NAMALWA (cell line): Measurements from ENCODE around the gene SLC6A15.

ENCODE experiments used
- DNase-seq: peaks from one replicate; pipeline ENCODE4 v3.0.0-alpha.2; 2015; ENCODE audit warnings: low spot score

SLC6A15 gene

DNA sequence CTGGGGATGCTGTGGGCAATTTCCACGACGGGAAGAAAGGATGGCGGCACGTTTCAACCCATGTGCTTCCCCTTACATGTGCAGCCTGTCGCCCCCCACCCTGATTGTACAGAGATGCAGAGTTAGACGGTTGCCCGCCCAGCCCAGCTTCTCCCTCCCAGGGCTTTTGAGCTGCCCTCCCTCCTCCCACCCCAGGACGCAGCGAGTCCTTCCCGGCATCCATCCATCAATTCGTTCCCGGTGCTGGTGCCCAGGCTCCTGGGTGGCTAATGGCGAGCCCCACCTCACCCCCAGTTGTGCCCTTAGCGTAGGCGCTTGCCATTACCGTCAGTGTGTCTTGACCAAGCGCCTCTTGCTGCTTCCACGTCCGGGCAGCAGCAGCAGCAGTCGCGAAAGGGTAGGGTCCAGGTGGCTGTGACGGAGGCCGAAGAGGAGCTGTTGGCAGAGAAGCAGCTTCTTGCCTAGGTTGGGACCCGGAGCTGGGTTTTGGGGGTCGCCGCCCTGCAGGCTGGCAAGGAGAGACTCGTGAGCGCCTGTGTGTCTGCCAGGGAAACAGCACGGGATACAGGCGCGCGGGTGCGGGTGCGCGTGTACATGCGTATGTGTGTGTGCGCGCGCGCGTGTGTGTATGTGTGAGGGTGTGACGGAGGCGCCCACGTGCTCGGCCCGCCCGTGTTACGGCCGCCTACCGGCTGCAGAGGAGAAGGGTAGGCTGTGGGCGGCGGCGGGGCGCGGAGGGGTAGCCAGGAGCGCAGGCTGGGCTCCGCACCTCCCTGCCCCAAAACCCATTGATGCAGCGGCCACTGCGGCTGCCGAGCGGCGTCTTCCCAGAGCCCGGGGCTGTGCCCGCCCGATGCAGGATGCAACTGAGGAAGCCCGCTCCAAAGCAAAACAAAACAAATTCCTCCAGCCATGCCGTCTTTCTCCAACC, at the start of gene SLC6A15:
Gene SLC6A15, minus strand, starts transcription at position 602 of the 931 bp plus-strand sequence. CDS start 20,679 bp downstream, outside the sequence.
- no peak for DNase-seq

DNA sequence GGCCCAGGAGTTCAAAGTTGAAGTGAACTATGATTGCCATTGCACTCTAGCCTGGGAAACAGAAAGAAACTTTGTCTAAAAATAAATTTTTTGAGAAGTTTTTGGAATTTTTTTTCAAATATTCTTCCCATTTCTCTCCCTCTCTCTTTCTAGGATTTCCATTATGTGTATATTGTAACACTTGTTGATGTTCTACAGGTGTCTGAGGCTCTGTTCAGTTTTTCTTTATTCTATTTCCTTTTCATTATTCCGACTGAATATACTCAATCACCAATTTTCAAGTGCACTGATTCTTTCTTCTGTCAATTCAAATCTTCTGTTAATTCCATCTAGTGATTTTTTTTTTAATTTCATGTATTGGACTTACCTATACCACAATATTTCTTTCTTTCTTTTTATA, 48.3 kb upstream of the SLC6A15 start:
- no peak for DNase-seq

DNA sequence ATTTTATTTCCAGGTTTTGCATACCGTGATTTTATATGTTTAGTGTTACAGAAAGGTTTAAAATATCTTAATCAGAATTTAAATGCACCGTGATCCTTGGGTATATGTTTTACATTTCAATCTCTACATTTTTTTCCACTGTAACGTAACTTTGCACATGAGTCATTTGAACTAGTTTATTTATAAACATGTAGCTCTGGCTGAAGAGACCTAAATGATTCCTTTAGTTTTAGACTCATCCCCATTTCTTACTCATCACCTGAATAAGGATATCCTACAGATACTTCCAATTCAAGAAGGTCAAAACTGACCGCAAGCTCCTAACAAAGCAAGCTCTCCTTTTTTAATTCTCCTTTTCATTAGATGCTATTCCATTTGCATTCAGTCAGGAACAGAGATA, 42.7 kb upstream of the SLC6A15 start:
- no peak for DNase-seq

DNA sequence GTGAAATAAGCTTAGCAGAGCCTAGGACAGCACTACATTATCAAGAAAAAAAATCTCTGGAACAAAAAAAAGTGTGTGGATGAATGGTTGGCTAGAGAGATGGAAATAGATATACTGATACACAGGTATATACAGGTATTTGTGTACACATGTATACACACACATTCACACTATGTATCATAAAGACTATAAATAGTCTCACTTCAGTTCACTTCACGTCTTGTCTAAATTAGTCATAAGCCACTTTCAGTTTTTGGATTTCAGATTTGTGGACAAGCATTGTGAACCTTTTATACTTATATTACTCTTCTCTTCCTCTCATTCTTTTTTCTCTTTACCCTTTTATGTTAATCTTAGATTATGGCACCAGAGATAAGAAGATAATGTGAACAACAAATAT, 41.8 kb upstream of the SLC6A15 start:
- DNase-seq, result no peak

DNA sequence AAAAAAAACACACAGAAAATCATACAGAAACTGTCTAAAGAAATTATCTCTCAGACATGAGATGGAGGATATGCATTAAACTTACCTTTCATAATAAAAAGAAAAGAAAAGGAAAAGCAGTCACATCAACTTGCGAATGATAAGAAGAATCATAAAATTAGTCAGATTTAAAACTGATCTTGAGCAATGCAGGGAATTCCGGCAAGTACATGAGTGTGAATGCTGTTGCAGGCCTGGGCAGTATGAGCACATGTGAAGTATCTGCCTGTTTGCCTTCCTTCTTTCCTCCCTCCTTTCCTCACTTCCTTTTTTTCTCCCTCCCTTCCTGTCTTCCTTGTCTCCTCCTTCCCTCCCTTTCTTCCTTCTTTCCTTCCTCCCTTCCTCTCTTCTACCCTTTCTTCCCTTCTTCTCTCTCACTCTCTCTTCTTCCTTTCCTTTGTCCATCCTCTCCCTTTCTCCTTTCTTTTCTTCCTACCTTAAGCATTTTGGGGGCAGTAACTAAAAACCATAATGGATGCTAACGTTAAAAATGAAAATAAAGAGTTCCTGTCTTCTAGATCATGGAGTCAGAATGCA, 38.5 kb upstream of the SLC6A15 start:
- DNase-seq, result no peak

DNA sequence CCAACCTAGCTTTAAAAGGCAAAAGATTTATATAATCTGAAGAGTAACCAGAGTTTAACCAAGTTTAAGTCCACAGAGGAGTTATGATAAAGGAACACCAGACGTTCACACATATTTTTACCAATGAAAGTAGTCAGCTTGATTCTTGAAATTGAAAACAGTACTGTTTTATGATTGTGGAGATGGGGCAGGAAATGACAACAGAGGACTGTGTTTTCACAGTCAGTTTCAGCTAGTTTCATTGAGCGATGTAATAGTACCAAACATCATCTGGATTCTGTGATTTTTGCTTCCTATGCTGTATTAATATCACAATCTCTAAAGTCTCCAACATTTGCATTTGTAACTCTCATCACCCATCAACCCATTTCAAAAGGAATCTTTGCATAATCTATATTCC, 34.2 kb upstream of the SLC6A15 start:
- DNase-seq, result no peak

DNA sequence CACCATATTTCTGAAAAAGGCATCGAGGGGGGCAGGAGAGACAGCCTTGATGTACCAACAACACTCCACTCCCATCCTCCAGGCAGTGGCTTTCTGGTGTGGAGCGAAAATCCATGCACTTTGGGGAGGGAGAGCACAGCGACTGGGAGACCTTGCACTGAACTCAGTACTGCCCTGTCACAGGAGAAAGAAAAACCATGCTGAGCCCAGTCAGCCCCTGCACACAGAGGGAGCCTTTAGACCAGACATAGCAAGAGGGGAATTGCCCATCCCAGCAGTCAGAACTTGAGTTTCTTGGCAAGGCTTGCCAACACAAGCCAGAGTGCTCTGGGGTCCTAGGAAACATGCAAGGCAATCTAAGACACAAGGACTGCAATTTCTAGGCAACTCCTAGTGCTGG, 24.8 kb upstream of the SLC6A15 start:
- DNase-seq, result no peak

DNA sequence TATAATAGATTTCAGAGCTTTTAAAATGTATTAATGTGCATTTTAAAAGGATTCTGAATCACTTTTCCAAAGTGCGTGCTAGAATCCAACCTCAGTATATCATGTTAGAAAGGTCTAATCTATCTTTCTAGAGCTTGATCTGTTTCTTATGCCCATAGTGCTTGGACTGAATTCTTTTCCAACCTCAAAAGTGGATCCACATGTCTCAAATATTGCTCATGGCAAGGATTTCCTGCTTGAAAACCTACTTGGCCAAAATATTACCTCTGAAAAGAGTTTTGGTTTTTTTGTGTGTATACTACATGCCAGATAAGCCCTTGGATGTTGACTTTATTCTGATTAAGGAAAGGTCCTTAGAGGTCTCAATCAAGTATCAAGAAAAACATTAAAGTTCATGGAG, 16.9 kb upstream of the SLC6A15 start:
- DNase-seq, result no peak

DNA sequence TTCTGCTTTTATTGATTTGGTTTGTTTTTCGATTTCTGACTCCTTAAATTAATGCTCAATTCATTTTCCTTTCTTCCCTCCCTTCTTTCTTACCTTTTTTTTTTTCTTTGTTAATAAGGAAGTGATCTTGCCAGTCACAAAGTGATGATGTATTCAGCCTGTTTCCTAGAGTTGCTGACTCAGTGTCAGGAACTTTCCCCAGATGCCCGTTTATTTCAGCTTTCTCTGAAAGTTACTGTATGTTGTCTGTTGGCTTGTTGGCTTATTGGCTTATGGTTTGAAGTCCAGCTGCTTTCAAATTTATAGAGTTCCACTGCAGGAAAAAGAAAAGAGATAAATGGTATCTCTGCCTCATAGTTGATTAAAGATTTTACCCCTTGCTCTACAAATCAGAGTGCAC, 12.4 kb upstream of the SLC6A15 start:
- DNase-seq, result no peak

DNA sequence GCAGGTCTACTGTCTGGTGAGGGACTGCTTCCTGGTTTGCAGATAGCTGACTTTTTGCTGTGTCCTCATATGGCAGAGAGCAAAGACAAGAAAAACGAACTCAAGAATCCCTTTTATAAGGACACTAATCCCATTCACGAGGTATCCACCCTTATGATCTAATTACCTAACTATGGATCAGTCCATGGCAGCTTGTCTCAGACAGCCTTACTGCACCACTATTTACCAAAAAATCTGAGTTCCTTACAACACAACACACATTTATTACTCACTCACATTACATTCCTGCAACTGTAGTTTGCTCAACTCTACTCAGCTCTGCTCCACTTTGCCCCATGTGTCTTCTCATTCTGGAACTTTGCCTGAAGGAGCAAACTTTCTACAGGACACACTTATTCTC, 10.1 kb upstream of the SLC6A15 start:
- DNase-seq, result no peak

DNA sequence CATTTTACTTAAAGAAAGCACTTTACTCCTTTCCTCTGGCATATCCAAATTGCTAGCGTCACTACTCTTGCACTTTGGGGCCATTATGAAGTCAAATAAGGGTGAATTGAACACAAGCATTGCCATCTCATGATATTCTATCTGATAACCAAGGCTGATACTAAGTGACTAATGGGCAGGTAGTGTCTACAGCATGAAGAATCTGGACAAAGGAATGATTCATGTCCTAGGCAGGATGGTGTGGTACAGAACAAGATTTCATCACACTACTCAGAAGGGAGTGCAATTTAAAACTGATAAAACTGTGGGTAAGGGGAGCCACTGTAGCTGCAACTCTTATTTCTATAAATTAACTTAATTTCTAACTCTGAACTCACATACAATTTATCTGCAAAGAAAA, 7.7 kb upstream of the SLC6A15 start:
- DNase-seq, result no peak

DNA sequence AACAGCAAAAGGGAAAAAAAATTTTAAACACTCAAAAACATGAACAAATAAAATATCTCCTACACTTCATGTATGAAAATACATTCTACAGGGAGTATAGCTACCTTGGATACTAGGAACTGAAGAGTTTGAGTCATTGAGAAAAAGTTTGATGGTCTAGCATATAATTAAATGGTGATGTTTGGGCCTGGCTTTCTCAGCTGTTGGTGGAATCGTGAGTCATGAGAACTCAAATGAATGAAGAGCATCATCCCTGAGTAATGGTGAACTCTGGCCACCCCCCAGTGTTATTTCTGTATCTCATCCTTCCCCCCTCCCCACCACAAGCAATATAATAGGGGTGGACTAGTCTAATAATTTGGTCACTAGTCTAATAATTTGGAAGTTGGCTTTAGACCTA, 6.7 kb upstream of the SLC6A15 start:
- no peak for DNase-seq

DNA sequence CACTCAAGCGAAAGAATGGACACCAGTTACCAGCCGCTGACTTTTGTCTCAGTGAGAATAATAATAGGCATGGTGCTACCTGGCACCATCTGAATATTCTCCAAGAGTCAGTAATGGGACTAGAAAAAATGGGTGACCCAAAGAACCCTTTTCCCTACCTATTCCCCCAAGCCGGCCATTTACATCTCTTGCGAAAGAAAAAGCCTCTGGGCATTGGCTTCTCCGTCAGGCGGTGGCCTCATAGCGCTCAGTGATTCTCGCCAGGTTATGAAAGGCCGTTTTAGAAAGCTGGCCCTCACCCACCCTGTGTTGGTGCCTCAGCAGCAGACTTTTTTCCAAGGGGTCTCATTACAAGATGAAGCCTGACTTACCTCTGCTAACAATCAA, 523 bp upstream of the SLC6A15 start:
- no peak for DNase-seq

DNA sequence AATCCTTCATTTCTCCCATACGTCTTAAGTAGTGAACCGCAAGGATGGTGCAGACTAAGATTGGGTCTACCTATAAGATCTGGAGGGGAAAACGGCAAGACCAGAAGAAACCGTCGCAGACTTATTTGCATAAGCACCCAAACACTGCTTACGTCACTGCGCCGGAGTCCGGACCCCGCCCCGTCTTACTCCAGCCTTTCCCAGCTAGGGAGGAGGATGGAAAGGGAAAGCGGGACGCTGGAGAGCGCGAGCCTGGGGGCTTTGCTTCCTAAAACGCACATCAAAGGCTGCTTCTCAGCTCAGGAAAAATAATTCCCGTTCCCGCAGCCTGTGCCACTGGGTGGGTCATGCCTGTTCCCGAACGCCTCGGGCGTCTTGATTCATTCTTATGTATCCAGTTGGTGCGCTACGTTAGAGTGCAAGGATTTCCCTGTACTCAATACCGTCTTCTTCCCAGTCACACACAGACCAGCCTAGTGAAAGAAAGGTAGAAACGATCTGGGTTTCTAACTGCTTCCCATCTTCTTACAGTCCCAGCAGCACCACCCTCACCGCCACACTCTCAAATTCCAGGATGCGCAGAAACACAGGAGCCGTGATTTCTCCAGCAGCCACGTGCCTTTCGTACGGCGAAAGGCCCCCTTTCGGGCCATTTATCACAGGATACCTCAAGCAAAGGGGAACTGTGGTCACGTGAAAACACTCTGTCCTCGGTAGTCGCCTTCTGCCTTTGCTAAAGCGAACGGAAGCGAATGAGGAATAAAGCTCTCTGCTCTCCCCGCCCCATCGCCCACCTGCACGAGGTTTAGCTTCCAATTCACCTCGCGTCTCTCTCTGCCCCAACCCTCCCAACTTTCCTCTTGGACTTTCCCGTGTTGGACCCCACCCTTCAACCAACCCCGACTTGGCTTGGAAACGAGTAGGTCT, 1.1 kb downstream of the SLC6A15 start:
- DNase-seq, result no peak

DNA sequence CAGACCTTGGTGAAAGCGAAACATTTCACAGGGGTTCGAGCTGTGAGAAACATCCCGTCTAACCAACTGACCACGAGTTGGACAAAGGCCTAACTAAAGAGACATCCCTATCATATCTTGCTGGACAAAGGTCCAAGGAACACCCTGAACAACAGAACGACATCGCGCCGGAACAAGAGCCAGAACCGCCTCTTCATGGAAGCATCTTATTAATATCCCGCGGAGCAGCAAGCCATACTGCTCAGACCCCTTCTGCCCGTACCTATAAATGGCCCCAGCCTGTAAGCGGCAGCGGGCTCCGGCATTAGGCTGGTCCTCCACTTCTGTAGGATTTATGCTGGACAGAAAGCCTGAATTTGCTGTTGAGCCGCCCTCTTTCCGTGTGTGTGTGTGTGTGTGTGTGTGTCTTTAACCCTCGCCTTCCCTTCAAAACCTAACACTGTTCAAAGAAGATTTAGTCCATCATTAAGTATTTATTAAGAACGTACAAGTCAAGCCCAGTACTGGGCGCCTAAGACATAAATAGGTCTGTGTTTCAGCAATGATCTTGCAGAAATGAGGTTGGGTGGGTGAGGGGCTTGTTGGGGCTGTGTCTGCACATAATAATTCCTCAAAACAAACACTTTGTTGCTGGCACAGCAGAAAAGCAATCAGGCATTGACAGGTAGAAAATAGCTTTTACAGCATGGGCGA, 1.9 kb downstream of the SLC6A15 start:
- DNase-seq, result no peak

DNA sequence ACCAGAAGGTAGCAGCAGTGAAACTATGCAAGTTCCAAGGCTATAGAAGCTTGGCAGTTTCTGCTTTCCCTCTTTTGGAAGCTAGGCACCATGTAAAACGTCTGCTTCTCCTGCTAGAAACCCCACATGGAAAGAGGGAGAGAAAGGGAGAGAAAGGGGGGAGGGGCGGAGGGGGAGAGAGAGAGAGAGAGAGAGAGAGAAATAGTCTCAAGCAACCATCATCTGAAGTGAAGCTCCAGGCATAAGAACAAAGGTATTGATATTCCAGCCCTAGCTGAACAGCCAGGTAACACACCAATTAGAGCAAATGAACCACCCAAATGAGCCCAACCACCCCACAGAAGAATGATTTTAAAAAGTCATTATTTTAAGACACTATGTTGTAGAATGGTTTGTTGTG, 8.5 kb downstream of the SLC6A15 start:
- no peak for DNase-seq

DNA sequence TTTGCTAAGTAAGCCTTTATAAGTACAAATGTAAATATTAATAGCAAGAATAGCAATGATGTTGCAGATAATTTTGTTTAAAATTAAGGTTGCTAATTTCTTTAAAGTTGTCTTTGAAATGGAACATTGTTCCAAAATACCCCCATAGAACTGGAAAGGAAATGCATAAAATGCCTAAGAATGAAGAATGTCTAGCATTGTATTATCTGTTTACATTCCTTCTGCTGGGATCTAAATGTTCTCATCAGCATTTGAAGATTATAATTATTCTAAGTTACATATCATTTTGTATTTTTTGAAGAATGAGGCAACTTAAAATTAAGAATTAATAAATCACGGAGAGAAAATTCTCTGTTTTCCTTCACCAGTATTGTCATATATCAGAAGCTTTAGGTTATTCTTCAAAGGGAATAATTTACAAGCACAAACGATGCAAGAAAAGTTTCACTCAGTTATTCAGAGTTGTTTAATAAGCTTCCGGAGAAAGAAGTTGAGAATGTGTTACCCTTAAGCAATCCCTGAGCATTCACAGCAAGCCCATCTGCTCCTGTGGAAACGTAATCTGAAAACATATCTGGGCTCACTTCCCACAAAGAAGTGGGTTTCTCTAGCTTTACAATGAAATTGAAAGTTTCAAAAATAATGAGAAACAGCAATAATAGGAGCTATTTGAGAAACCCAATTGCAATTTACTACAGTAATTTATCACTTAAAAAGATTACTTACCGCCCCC, 21.3 kb downstream of the SLC6A15 start:
- DNase-seq, result no peak

DNA sequence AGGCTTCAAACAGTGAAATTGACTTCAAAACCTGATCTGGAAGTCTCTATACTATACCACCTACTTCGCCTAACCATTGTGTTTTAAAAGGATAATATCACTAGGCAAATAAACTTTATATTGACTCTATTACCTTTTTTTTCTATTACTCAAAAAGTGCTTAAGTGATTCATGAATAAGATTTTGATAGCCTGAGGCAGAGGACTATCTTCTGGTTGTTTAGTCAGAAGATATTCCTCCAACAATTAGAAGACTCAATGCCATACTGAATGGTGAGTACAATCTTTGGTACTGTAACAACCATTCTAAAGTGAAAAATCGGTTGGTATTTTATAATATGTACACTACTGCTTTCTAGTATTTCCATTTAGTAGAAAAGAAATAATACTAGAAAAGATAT, 22.8 kb downstream of the SLC6A15 start:
- DNase-seq, result no peak

DNA sequence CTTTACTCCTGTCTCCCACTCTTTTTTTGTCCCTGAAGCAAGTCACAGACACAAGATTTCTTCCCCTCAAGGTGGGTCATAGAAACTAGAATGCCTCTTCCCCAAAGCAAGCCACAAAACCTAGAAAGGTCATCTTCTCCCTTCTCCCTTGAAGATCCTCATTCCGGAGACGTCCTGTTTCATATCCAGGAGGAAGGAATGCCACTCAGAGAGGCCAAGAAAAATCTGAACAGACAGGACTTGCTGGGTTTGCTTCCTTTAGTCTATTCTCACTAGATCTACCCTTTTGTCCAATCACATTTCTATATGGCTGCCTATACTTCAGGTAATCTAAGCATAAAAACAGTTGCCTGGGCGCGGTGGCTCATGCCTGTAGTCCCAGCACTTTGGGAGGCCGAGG, 23.7 kb downstream of the SLC6A15 start:
- DNase-seq, result no peak

DNA sequence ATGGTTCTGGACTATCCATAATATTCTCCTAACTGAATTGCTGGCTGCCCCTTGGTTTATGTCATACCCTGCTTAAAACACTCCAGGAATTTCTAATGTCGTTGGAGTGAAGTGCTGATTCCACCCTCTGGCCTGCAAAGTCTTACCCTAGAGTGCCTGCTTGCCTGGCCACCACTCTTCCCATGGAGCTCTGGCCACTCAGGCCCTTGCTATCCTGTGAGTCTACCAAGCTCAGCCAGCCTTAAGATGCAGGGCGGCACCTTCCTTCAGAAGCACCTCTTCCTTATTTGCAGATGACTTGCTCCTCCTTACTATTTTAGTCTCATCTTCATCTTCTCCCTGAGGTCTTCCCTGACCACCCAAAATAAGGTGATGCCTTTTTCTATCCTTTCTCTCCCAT, 35.3 kb downstream of the SLC6A15 start:
- DNase-seq, result no peak

DNA sequence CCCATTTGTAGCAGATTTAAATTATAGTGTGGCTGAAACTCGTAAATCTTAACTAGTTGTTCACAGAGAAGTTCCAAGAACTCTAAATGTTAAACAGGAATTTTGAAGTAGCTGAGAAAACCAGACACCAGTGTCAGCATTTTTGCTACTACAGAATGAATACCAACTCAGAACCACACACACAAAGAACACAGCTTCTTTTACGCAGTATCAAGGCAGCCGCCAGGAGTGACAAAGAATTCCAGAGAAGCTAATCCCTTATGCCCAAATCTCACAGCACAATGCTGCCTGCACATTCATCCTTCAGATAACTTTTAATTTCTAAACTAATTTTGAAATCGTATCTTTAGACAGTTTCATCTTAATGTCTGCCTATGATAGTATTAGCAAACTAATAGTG, 37.4 kb downstream of the SLC6A15 start:
- DNase-seq, result no peak

DNA sequence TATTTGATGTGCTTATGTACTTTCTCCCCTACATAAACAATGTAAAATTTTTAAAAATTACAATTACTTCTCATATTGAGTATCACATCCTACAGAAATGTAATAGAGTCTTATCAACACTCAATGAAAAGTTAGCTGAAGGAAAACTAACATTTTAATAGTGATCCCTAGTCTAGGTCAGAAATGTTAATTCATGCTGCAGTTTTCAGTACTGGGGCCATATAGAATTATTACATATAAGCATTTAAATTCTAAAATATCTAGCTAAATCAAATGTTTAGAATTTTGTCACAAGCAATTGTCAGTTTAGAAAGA, 37.8 kb downstream of the SLC6A15 start:
- DNase-seq, result no peak
